ENCODE measurements around the gene LOXHD1.

LOXHD1 gene

DNA sequence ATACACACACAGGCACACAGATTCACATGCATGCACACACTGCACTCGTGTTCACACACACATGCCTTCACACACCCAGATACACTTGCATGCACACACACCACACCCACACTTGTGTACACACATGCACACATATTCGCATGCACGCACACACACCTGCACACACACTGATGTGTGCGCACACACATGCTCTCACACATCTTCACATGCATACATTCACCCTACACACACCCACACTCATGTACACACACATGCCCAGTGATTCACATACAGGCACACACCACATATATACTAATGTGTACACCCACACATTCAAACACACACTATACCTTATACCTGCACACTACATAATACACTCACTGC lies 181.6 kb downstream of the LOXHD1 start:
- no peak for DNase-seq (ENCODE audit: low spot score)

DNA sequence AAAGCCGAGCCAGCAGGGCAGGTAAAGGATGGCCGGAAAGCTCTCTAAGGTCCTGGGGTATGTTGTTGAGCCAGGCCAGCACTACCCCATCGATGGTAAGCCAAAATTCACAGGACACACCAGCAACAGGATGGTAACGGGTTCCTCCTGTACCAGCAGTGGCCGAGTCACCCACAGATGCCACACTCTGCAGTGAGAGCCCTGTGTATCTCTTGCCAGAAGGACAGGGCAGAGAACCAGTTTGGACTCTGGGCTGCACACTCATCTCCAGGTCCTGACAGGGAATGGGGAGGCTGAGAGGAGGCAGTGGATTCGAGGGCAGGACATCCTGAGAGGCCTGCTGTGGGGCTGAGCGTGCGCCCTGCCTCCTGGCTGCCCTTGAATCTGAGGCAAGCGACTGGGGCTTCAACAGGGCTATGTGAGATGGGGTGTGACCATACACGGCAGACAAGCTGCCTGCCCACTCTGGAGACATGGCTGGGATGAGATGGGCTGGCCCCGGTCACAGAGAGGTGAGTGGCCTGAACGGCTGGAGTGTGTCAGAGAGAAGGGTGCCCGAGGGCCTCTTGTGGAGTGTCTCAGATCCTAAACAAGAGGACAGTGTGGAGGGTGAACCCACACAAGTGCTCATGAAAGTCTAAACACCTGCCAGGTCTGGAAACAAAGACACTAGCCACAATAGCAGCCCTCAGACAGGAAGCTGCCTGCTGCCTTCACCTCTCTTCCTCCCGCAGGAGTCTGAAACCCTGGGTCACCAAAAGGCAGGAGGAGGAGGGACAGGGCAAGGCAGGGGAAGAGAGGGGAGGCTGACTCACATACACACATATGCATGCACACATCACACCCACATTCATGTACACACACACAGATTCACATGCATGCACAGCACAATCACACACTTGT lies 182.3 kb downstream of the LOXHD1 start:
- no peak for DNase-seq (ENCODE audit: low spot score)

GRCh38 chr18:46471809-46472498 lies 185.1 kb downstream of the LOXHD1 start:
- no peak for DNase-seq (ENCODE audit: low spot score)

GRCh38 chr18:46470714-46471113 lies 186.3 kb downstream of the LOXHD1 start:
- no peak for DNase-seq (ENCODE audit: low spot score)

DNA sequence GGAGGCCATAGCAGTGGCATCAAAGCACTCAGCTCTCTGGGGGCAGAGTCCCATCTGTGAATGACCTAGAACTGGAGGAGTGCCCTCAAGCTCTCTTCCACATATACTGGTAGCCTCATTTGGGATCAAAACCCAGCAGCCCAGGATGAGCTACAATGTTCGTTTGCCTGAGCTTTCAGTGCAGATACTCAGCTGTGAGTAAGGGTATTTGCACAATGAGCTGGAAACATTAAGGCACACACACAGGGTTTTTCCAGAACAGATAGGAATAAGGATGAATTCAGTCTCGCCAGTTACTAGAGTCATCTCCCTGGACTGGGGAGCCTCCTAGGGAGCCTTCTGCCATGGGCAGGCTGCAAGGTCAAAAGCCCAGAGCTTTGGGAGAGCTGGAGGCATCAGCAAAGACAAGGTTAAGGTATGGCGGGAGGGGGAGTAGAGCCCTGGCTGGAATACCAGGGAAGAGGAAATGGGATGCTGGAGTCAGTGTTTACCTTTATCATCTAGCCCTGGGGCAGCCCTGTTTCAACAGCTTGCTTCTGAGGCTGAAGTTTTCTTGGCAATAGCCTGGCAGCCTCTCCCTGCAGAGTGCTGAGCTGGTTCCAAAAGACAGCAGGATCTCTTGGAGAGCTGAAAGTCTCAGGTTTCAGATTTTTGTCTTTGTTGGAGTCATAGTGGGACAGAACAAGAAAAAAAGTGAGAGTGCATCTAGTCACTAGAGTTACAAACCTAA lies 187.7 kb downstream of the LOXHD1 start:
- no peak for DNase-seq (ENCODE audit: low spot score)

GRCh38 chr18:46468426-46469180 lies 188.4 kb downstream of the LOXHD1 start:
- DNase-seq (ENCODE audit: low spot score), result no peak

GRCh38 chr18:46466234-46467160 lies 190.5 kb downstream of the LOXHD1 start:
- DNase-seq (ENCODE audit: low spot score), result no peak

- DNase-seq (ENCODE audit: low spot score), result no peak
These were observed 191.9 kb downstream of the LOXHD1 start for GRCh38 chr18:46464926-46465655.

DNA sequence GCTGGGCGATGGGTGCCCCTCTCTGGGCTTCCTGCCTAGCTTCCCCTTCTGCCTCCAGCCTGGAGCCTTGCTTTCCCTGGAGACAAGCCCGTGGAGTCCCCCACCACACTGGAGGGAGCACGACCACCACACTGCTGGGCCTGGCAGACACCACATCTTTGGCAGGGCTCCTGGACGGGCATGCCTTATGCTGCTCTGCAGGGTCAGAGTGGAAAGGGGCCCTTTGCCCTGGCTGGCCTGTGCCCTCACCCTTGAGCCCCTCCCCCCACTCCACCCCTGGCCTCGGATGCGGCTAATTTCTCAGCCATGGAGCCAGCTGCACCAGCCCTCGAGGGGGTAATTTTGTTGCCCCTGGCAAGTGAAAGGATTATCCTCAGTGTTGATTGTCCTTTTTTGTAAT lies 194.5 kb downstream of the LOXHD1 start:
- no peak for DNase-seq (ENCODE audit: low spot score)

GRCh38 chr18:46461993-46462392 lies 195.0 kb downstream of the LOXHD1 start:
- DNase-seq (ENCODE audit: low spot score), result no peak

GRCh38 chr18:46460754-46461153 lies 196.3 kb downstream of the LOXHD1 start:
- no peak for DNase-seq (ENCODE audit: low spot score)

DNA sequence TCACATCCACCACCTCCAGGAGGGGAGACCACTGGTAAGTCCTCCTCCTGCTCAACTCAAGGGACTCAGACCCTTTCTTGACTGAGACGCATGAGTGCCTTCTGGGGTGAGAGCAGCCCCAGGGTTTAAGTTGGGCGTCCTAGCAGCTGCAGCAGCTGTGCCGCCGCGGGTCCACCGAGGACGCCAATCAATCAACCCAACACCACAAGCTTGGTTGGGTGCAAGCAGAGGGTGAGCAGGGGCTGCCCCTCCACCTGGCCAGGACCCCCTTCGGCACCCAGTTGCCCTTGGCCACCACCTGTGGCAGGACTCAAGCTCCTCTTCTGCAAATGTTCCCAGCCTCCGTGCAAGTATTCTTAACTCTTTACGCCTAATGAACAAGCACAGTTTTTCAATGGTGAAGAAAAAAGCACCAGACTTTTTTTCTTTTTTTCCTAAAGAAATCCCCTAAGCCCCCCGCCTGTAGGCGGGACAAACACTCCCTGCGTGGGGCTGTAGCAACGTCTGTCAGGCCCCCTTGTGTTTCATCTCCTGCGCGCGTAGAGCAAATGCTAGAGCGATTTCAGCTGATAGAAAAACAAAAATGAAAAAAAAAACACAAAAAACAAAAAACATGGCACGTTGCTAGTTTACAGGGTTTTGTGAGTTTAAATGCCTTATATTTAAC lies 197.1 kb downstream of the LOXHD1 start:
- DNase-seq (ENCODE audit: low spot score), result no peak

- DNase-seq (ENCODE audit: low spot score), result no peak
These were observed 198.5 kb downstream of the LOXHD1 start for GRCh38 chr18:46458472-46458871.

- no peak for DNase-seq (ENCODE audit: low spot score)
These were observed 200.3 kb downstream of the LOXHD1 start for GRCh38 chr18:46456691-46457090.

DNA sequence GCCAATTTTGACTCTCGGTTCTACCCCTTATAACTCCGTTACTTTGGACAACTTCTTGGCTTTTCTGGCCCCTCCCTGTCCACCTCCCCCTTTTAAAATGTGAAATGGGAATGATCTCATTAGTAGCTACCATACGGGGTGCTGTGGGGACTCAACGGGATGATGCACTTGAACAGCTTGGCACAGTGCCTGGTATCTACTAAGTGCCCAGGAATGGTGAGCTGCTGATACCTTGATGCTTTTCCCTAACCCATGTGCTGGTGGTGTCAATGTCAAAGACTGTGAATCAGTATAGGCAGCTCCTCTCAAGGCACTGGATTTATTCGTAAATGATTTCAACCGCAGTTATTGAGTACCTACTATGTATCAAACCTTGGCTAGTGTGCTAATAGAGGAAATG lies 204.2 kb downstream of the LOXHD1 start:
- DNase-seq (ENCODE audit: low spot score), result peak; percentile 98

DNA sequence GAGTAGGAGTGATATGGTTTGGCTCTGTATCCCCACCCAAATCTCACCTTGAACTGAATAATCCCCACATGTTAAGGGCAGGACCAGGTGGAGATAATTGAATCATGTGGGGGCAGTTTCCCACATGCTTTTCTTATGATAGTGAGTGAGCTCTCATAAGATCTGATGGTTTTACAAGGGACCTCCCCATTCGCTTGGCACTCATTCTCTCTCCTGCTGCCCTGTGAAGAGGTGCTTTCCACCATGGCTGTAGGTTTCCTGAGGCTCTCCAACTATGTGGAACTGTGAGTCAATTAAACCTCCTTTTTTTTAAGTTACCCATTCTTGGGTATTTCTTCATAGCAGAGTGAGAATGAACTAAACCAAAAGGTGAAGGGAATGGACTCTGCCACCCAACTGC lies 207.5 kb downstream of the LOXHD1 start:
- DNase-seq (ENCODE audit: low spot score), result peak; percentile 16

DNA sequence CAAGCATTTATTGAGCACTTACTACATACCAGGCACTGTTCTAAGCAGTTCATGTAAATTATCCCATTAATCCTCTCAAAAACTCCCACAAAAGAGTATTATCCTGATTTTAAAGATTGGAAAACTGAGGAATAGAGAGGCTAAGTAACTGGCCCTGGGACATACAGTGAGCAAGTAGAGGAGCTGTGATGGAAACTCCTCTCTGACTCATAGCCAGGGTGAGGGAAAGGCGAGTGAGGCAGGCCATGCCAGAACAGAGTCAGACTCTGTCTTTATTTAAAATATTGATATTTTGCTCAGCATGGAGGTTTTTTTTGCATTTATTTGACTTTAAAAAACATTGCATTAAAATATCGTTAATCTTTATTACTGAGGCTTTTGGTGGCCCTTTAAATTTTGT lies 208.0 kb downstream of the LOXHD1 start:
- peak; percentile 47 for DNase-seq (ENCODE audit: low spot score)

- no peak for DNase-seq (ENCODE audit: low spot score)
These were observed 208.7 kb downstream of the LOXHD1 start for GRCh38 chr18:46448347-46448746.

- DNase-seq (ENCODE audit: low spot score), result no peak
These were observed 209.2 kb downstream of the LOXHD1 start for GRCh38 chr18:46447792-46448191.

DNA sequence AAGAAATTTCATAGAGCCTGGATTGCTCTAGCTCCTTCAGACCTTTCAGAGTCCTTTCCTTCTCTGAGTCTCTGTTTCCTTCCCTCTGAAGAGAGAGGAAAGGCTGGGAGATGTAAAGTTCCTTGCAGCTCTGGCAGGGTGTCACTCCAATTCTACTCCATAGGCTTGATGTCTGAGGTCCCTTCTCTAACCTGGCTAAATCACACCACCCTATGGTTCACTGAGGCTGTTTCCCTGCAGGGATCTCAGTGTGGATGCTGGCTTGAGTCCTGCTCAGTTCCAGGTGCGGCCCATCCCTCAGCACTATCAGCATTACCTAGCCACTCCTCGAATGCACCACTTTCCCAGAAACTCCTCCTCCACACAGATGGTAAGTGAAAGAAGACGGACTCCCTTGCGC lies 209.7 kb downstream of the LOXHD1 start:
- no peak for DNase-seq (ENCODE audit: low spot score)

Measured in kidney tubule cell (primary cell).